ENCODE data around the gene AREG.

DNA sequence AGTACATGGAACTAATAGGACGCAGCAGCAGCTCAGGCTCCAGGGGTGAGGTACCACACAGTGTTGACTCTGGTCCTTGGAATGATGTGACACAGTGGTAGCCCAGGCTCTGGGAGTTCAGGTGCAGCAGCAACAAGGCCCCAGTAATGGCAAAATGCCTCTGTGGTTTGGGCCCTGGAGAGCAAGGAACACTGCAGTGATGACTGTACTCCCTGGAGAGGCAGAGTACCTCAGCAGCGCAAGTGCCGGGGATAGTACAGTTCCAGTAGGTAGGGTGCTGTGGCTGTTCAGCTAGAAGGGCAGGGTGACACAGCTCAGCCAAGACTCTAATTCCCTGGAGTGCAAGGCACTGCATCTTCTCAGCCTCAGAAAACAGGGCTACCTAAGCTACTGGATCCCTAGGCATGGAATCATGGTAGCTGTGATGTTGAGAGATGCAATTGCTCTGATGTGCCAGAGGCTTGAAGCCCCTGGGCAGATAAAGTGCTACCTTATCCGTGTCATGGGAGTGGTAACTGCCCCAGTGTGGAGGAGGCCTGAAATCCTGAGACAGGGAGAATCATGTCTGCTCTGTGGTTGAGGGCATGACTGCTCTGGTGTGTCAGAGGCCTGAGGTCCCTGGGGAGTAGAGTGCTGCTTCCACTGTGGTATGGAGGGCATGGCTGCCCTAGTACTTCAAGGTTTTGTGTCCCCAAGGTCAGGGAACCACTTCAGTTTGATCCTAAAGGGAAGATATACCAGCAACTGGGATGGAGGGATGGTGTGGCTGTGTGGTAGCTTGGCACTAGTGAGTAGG, 55.2 kb downstream of the AREG start:
- TF ChIP-seq POLR2AphosphoS5 (IDR thresholded peaks at IDR 0.05; ENCODE audit: low read depth, low read length) (no peak), SIN3A (IDR thresholded peaks at IDR 0.05; ENCODE audit: borderline replicate concordance, insufficient read depth, low read depth, low read length) (no peak)
- TF ChIP-seq, protein P1, sequence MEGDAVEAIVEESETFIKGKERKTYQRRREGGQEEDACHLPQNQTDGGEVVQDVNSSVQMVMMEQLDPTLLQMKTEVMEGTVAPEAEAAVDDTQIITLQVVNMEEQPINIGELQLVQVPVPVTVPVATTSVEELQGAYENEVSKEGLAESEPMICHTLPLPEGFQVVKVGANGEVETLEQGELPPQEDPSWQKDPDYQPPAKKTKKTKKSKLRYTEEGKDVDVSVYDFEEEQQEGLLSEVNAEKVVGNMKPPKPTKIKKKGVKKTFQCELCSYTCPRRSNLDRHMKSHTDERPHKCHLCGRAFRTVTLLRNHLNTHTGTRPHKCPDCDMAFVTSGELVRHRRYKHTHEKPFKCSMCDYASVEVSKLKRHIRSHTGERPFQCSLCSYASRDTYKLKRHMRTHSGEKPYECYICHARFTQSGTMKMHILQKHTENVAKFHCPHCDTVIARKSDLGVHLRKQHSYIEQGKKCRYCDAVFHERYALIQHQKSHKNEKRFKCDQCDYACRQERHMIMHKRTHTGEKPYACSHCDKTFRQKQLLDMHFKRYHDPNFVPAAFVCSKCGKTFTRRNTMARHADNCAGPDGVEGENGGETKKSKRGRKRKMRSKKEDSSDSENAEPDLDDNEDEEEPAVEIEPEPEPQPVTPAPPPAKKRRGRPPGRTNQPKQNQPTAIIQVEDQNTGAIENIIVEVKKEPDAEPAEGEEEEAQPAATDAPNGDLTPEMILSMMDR (IDR thresholded peaks at IDR 0.05) = no peak
- TF ChIP-seq, protein P2, sequence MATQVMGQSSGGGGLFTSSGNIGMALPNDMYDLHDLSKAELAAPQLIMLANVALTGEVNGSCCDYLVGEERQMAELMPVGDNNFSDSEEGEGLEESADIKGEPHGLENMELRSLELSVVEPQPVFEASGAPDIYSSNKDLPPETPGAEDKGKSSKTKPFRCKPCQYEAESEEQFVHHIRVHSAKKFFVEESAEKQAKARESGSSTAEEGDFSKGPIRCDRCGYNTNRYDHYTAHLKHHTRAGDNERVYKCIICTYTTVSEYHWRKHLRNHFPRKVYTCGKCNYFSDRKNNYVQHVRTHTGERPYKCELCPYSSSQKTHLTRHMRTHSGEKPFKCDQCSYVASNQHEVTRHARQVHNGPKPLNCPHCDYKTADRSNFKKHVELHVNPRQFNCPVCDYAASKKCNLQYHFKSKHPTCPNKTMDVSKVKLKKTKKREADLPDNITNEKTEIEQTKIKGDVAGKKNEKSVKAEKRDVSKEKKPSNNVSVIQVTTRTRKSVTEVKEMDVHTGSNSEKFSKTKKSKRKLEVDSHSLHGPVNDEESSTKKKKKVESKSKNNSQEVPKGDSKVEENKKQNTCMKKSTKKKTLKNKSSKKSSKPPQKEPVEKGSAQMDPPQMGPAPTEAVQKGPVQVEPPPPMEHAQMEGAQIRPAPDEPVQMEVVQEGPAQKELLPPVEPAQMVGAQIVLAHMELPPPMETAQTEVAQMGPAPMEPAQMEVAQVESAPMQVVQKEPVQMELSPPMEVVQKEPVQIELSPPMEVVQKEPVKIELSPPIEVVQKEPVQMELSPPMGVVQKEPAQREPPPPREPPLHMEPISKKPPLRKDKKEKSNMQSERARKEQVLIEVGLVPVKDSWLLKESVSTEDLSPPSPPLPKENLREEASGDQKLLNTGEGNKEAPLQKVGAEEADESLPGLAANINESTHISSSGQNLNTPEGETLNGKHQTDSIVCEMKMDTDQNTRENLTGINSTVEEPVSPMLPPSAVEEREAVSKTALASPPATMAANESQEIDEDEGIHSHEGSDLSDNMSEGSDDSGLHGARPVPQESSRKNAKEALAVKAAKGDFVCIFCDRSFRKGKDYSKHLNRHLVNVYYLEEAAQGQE (IDR thresholded peaks at IDR 0.05; ENCODE audit: insufficient read depth in 1 of 2, low read depth in 2 of 2, low read length in 1 of 2) = no peak

Data from Panc1 (cell line).